Measurements from ENCODE around the gene OR10A4.

DNA sequence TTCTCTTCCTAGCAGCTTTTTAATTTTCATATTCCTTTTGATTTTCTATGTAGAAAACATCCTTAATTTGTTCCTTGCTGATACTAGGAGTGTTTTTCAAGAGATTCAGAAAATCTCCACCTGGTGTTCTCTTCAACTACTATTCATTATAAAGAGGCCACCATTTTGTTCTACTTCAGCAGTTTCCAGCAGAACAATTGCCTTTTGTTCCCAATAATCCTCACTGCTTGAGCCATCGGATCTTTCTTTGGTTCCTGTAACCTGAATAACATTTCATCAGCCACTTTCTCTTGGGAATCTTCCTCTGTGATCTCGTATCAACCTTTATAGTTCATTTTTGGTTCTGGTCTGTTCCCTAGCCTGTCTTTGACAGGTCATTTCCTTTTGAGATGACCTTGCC is 32.8 kb upstream of the OR10A4 start:
- TF ChIP-seq, protein P1, sequence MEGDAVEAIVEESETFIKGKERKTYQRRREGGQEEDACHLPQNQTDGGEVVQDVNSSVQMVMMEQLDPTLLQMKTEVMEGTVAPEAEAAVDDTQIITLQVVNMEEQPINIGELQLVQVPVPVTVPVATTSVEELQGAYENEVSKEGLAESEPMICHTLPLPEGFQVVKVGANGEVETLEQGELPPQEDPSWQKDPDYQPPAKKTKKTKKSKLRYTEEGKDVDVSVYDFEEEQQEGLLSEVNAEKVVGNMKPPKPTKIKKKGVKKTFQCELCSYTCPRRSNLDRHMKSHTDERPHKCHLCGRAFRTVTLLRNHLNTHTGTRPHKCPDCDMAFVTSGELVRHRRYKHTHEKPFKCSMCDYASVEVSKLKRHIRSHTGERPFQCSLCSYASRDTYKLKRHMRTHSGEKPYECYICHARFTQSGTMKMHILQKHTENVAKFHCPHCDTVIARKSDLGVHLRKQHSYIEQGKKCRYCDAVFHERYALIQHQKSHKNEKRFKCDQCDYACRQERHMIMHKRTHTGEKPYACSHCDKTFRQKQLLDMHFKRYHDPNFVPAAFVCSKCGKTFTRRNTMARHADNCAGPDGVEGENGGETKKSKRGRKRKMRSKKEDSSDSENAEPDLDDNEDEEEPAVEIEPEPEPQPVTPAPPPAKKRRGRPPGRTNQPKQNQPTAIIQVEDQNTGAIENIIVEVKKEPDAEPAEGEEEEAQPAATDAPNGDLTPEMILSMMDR (conservative IDR thresholded peaks at IDR 0.05; ENCODE audit: low read depth, low read length): no peak
- TF ChIP-seq CEBPB (IDR thresholded peaks at IDR 0.05; ENCODE audit: low read depth, low read length): no peak
- no peak for TF ChIP-seq CHD1 (IDR thresholded peaks at IDR 0.05; ENCODE audit: low read depth, low read length)
- no peak for TF ChIP-seq POLR2A (IDR thresholded peaks at IDR 0.05; ENCODE audit: low read depth, low read length)
- TF ChIP-seq MAFK (IDR thresholded peaks at IDR 0.05; ENCODE audit: low read depth, low read length): no peak
- TF ChIP-seq, protein P2, sequence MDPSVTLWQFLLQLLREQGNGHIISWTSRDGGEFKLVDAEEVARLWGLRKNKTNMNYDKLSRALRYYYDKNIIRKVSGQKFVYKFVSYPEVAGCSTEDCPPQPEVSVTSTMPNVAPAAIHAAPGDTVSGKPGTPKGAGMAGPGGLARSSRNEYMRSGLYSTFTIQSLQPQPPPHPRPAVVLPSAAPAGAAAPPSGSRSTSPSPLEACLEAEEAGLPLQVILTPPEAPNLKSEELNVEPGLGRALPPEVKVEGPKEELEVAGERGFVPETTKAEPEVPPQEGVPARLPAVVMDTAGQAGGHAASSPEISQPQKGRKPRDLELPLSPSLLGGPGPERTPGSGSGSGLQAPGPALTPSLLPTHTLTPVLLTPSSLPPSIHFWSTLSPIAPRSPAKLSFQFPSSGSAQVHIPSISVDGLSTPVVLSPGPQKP (IDR thresholded peaks at IDR 0.05; ENCODE audit: borderline replicate concordance, low read depth, low read length): no peak
- no peak for TF ChIP-seq BHLHE40 (IDR thresholded peaks at IDR 0.05; ENCODE audit: low read depth, low read length)
- TF ChIP-seq NFE2L2 (IDR thresholded peaks at IDR 0.05; ENCODE audit: low read depth, low read length): no peak
- no peak for TF ChIP-seq RAD21 (IDR thresholded peaks at IDR 0.05; ENCODE audit: low read length)
- TF ChIP-seq MXI1 (IDR thresholded peaks at IDR 0.05; ENCODE audit: borderline replicate concordance, low read depth, low read length): no peak
- no peak for TF ChIP-seq SMC3 (IDR thresholded peaks at IDR 0.05; ENCODE audit: low read depth, low read length)
- TF ChIP-seq RFX5 (IDR thresholded peaks at IDR 0.05; ENCODE audit: low read depth, low read length): no peak
- TF ChIP-seq, protein P3, sequence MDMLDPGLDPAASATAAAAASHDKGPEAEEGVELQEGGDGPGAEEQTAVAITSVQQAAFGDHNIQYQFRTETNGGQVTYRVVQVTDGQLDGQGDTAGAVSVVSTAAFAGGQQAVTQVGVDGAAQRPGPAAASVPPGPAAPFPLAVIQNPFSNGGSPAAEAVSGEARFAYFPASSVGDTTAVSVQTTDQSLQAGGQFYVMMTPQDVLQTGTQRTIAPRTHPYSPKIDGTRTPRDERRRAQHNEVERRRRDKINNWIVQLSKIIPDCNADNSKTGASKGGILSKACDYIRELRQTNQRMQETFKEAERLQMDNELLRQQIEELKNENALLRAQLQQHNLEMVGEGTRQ (IDR thresholded peaks at IDR 0.05; ENCODE audit: low read depth, low read length): no peak

Data from IMR-90 (cell line).